A549 treated with GW870086 at 1 μM for 4 hours (cell line): ENCODE data around the gene MFSD2B. TPM values are rescaled to one million over a fixed set of nuclear protein-coding genes. Genes with fewer than 3 reads are reported as not detected.

Experiments
- total RNA-seq: library from RNA; stranded (reverse); fragments of 200-300 nt; extraction: Qiagen RNA extraction; gene quantifications from 5 replicates; pipeline ENCODE4 v1.2.3, GENCODE V29; 2022; ENCODE audit warnings: low read depth

Gene MFSD2B, protein sequence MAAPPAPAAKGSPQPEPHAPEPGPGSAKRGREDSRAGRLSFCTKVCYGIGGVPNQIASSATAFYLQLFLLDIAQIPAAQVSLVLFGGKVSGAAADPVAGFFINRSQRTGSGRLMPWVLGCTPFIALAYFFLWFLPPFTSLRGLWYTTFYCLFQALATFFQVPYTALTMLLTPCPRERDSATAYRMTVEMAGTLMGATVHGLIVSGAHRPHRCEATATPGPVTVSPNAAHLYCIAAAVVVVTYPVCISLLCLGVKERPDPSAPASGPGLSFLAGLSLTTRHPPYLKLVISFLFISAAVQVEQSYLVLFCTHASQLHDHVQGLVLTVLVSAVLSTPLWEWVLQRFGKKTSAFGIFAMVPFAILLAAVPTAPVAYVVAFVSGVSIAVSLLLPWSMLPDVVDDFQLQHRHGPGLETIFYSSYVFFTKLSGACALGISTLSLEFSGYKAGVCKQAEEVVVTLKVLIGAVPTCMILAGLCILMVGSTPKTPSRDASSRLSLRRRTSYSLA
- total RNA-seq = 0.29 to 0.42 TPM (median 0.34 TPM) in 5 replicates

DNA sequence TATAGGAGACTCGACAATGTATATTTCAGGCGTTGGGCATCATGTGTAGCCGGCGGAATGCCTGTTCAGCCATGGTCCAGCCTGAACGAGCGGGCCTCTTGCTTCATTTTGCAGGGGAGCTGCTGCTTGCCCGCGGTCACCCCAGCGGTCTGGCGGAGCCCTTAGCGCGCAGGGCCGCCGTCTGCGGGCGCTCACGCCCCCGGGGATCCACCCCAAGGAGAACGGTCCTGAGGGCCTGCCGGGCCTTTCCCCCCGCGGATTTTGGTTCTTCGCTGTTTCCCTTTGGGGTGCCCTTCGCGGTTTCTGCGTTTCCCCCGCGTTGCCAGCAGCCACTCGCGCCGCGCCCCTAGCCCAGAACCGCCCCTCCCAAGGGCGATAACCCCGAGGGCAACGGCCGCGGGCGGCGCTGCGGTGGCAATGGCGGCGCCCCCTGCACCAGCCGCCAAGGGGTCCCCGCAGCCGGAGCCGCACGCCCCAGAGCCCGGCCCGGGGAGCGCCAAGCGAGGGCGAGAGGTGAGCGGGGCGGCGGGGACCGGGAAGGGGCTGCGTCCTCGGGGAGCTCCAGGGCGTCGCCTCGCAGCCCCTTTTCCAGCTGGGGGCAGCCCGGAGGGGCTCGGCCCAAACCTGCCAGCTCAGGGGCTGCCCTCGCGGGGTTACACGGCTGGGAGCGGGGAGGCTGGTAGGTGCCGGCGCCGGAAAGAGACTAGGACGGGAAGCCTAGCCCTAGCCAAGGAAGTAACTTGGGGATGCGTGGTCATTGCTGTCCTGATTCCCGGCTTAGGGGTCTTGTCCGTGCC, at the start of gene MFSD2B:
MFSD2B (plus strand) TSS at position 406 of the 797 bp plus-strand sequence; CDS start at position 418, 12 bp downstream.

DNA sequence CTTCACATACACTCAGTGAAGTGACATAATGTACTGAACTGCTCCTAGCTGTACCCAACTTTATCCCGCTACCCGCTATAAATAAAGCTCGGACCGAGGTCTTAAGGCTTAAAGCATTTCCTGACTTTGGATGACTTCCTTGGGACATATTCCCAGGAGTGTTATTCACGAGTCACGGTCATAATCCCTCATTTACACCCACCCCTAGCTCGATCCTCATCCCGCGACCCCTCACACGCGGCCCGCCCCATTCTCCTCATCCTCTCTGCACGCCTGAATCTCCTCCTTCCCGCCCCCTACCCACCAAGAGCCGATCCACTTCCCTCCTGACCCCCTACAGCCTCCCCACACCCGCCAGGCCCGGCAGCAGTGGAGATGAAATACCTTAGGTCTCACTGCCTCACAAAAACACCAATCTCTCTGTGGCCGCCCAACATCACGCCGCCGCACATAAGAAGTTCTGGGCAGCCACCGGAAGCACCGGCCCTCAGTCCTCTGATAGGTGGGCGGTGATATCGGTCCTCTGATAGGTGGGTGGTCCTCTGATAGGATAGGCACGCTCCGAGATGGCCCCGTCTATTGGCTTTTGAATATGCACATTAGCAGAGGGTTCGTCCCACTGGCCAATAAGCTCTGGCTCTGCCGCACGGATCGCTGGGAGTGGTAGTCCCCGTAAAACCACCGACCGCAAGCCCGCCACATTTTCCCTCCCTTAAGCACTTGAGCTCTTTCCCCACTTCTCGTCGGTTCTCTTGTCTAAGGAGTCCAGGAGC, 37.2 kb downstream of the MFSD2B start, which contains the start of gene WDCP:
WDCP (minus strand) TSS at position 462 of the 773 bp plus-strand sequence. CDS start 7,897 bp downstream, outside the sequence.

DNA sequence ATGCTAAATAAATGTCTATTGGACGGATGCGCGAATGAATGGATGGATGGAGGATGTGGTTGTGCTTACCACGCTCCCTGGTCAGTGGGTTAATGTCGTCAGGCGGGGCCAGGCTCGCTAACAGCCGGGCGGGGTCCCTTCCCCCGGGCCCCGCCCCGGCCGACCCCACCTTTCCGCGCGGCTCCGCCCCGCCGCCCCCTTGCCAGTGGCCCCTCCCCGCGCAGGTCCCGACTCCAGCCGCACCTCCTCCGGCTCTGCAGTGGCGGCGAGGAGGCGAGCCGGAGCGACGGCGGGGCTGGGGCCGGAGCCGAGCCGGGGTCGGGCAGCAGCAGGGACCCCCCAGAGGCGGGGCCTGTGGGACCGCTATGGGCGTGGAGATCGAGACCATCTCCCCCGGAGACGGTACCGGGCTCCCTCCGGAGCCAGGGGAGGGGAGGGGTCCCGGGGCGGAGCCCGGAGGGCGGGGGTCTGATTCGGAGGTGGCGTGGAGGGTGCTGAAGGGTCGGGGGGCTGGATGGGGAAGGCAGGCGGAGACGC, 39.7 kb downstream of the MFSD2B start, which contains the start of gene FKBP1B:
FKBP1B (plus strand) TSS at position 257 of the 537 bp plus-strand sequence; CDS start at position 366, 109 bp downstream.

Other genes with a start within 250 kb of the MFSD2B start
- gene ATAD2B, start 83.0 kb upstream of the MFSD2B start, total RNA-seq = 5.3 to 8.2 TPM (median 7.0 TPM) in 5 replicates
- gene UBXN2A, start 69.6 kb upstream of the MFSD2B start, total RNA-seq = 18.6 to 24.5 TPM (median 23.6 TPM) in 5 replicates
- gene WDCP, start 37.3 kb downstream of the MFSD2B start, total RNA-seq = 11.3 to 17.0 TPM (median 14.0 TPM) in 5 replicates
- 10.1 to 13.2 TPM (median 11.8 TPM) in 5 replicates for gene FKBP1B, start 39.7 kb downstream of the MFSD2B start, total RNA-seq
- gene SF3B6, start 66.2 kb downstream of the MFSD2B start, total RNA-seq = 167 to 220 TPM (median 177 TPM) in 5 replicates
- 257 to 283 TPM (median 269 TPM) in 5 replicates for gene TP53I3, start 74.7 kb downstream of the MFSD2B start, total RNA-seq
- 0.82 to 1.6 TPM (median 1.4 TPM) in 5 replicates for gene PFN4, start 113.2 kb downstream of the MFSD2B start, total RNA-seq
- gene FAM228B, start 113.4 kb downstream of the MFSD2B start, total RNA-seq = 1.8 to 2.9 TPM (median 2.4 TPM) in 5 replicates
- gene FAM228A, start 165.0 kb downstream of the MFSD2B start, total RNA-seq = not detected in 5 replicates